CD4-positive, alpha-beta T cell treated with Interleukin-15 for 4 hours (primary cell): ENCODE results near the gene GNAZ.
"Not testable (repeated sequence)": the region's sequence is repeated elsewhere in the genome, so short reads cannot be mapped to it uniquely, and the experiment has no call there.

Source experiments
- DNase-seq: peaks from one replicate; pipeline ENCODE4 v3.0.0-alpha.2; 2020; ENCODE audit warnings: low spot score

The GNAZ gene

GRCh38 chr22:23044570-23044969, 25.7 kb upstream of the GNAZ start:
- DNase-seq, result no peak

- DNase-seq, result no peak
Observed at GRCh38 chr22:23045461-23045860, 24.9 kb upstream of the GNAZ start.

- DNase-seq, result no peak
Observed at GRCh38 chr22:23047265-23047664, 23.1 kb upstream of the GNAZ start.

GRCh38 chr22:23047742-23048141, 22.6 kb upstream of the GNAZ start:
- no peak for DNase-seq

GRCh38 chr22:23050546-23050945, 19.8 kb upstream of the GNAZ start:
- not testable (repeated sequence) for DNase-seq

- no peak for DNase-seq
Observed at GRCh38 chr22:23053051-23053707, 17.1 kb upstream of the GNAZ start.

- DNase-seq, result no peak
Observed at GRCh38 chr22:23053912-23054530, 16.3 kb upstream of the GNAZ start.

- DNase-seq, result no peak
Observed at GRCh38 chr22:23054531-23055257, 15.6 kb upstream of the GNAZ start.

GRCh38 chr22:23055449-23056179, 14.7 kb upstream of the GNAZ start:
- no peak for DNase-seq

GRCh38 chr22:23057331-23057730, 13.0 kb upstream of the GNAZ start:
- no peak for DNase-seq

GRCh38 chr22:23058063-23058462, 12.3 kb upstream of the GNAZ start:
- no peak for DNase-seq

- DNase-seq, result no peak
Observed at GRCh38 chr22:23058481-23059283, 11.6 kb upstream of the GNAZ start.

- no peak for DNase-seq
Observed at GRCh38 chr22:23059284-23059948, 10.9 kb upstream of the GNAZ start.

- DNase-seq, result no peak
Observed at GRCh38 chr22:23060612-23061400, 9.5 kb upstream of the GNAZ start.

GRCh38 chr22:23061471-23062280, 8.6 kb upstream of the GNAZ start:
- no peak for DNase-seq

- no peak for DNase-seq
Observed at GRCh38 chr22:23062616-23063538, 7.4 kb upstream of the GNAZ start.

- no peak for DNase-seq
Observed at GRCh38 chr22:23063539-23064380, 6.6 kb upstream of the GNAZ start.
